DND-41 (cell line): ENCODE data around the gene ACSM4.

Experiments
- EZH2 ChIP-seq: IDR thresholded peaks from 3 replicates; pipeline ENCODE4 v1.6.1; 2012; ENCODE audit warnings: borderline replicate concordance, low read depth, mild to moderate bottlenecking, moderate library complexity, low read length, inconsistent platforms; ENCODE audit not compliant: severe bottlenecking
- TF ChIP-seq, protein P1 (sequence below): IDR thresholded peaks from 2 replicates; pipeline ENCODE4 v1.5.1; 2012; ENCODE audit warnings: borderline replicate concordance, low read length, moderate library complexity, mild to moderate bottlenecking; ENCODE audit not compliant: poor library complexity, severe bottlenecking; ENCODE audit errors: extremely low read depth

DNA sequence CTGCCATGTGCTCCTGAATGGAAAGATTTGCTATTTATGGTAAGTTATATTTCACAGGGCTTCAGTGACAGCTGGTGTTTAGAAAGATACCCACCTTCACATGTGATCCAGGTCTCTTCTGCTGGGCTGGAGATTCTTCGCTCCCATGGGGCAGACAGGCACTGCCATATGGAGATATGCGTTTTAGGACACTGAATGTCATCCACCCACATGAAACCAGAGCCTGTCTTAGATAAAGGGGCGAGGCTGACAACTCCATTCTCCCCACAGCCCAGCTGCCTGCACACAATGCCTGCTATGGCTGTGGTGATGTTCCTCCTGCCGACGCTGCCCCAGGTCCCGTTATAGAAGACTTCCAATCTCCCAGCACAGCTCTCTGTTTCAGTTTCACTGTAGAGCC is 69.4 kb downstream of the ACSM4 start:
- TF ChIP-seq, protein P1, sequence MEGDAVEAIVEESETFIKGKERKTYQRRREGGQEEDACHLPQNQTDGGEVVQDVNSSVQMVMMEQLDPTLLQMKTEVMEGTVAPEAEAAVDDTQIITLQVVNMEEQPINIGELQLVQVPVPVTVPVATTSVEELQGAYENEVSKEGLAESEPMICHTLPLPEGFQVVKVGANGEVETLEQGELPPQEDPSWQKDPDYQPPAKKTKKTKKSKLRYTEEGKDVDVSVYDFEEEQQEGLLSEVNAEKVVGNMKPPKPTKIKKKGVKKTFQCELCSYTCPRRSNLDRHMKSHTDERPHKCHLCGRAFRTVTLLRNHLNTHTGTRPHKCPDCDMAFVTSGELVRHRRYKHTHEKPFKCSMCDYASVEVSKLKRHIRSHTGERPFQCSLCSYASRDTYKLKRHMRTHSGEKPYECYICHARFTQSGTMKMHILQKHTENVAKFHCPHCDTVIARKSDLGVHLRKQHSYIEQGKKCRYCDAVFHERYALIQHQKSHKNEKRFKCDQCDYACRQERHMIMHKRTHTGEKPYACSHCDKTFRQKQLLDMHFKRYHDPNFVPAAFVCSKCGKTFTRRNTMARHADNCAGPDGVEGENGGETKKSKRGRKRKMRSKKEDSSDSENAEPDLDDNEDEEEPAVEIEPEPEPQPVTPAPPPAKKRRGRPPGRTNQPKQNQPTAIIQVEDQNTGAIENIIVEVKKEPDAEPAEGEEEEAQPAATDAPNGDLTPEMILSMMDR, result no peak
- no peak for TF ChIP-seq EZH2
